GM21367 (cell line): ENCODE data around the gene IRAG1.

Experiments
- ATAC-seq: cut with Tn5 transposase; IDR thresholded peaks from one replicate; pipeline ENCODE4 v1.9.1; 2021; ENCODE audit not compliant: unreplicated experiment

The IRAG1 gene

GRCh38 chr11:10670099-10670498 is 23.5 kb downstream of the IRAG1 start:
- ATAC-seq, result no peak

DNA sequence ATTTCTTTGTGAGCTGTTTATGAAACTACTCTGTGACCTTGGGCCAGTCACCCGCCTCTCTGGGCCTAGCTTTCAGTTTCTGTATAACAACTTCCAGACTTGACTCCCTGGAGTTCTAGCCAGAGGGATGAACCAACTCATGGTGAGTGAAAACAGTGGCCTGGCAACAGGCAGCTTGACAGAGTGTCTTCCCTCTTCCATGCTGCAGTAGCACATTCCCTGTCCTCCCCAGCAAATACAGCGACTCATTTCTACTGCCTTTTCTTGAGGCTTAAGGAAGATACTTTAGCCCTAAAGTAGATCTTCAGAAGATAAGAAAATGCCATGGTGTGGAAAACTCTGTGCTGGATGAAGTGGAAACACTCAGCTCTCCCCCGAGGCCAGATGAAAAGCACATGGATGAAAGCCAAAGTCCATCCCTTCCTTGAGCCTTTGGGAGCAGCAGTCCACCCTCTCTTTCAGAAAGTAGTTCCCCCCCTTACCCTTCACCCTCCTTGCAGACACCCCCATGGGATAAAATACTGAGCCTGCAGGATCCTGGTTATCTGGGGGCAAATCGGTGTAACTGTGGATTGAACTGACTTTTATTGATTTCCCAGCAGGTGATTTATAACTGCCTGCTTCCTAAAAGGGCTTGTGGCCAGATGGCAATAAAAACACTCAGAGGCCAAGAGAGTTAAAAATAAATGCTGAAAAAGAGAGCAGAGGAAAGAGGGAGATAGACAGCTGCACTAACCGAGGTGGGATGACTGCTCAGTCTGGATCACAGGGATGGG is 24.1 kb downstream of the IRAG1 start:
- no peak for ATAC-seq

GRCh38 chr11:10667521-10667885 is 26.1 kb downstream of the IRAG1 start:
- ATAC-seq, result no peak

DNA sequence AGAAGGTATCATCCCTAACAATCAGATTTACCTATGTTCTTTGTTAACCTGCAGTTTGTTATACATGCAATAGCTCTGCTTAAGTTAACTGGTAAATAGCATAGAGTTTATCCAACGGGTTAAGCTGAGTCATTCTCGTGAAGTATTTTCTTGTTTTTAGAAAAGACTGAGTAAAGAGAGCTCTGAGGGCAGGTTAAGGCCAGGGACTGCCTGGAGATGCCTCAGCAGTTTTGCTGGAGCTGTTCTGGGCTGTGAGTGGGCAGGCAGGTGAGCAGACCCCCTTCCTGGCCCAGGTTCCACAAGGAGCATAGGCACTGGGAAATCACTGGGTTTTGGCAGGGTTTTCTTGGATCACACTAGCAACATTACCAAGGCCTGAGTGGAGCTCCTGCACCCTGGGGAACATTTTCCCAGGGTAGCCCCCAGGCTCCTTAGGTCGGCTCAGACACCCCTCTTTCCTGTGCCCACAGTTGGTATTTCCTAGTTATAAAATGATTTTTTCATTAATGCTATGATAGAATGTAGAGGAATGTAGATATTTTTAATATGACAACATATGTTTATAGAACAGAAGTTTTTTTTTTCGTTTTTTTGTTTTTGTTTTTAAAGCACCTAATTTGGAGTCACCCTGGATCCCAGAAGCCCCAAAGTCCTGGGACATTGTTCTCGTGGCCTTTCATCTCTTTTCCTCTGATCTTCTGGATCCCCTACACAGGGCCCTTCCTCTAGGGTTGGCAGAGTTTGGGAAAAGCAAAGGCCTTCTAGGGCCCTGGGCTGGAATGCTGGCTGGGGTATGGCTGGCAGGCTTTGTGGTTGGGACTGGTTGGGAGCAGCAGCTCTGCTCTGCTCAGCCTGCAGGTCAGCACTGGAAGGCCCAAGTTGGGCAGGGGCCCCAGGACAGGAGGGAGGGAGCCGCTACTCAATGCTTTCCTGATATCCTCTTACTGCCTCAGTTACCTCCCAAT is 26.7 kb downstream of the IRAG1 start:
- no peak for ATAC-seq

- no peak for ATAC-seq
These were observed 29.1 kb downstream of the IRAG1 start for GRCh38 chr11:10664496-10664895.

- ATAC-seq, result no peak
These were observed 29.6 kb downstream of the IRAG1 start for GRCh38 chr11:10663990-10664389.

DNA sequence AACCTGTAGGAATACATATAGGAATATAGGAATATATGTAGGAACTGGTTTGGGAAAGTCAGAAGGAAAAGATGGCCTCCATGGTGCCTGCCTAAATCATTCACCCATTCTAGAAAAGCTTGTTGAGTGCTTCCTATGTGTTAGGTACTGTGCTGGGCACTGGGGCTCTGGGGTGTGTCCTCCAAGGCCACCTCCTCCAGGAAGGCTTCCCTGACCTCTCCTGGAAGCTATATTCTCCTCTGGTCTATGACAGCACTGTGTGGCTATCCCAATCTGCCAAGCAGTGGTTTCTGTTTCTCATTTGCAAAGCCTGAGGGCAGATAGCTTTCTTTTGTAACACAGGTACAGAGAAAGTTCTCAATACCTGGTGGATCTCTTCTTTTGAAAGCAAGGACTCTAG is 30.2 kb downstream of the IRAG1 start:
- ATAC-seq, result no peak

- ATAC-seq, result no peak
These were observed 33.2 kb downstream of the IRAG1 start for GRCh38 chr11:10660323-10660722.

GRCh38 chr11:10659339-10660216 is 34.0 kb downstream of the IRAG1 start:
- ATAC-seq, result no peak

GRCh38 chr11:10658621-10659338 is 34.8 kb downstream of the IRAG1 start:
- ATAC-seq, result no peak

DNA sequence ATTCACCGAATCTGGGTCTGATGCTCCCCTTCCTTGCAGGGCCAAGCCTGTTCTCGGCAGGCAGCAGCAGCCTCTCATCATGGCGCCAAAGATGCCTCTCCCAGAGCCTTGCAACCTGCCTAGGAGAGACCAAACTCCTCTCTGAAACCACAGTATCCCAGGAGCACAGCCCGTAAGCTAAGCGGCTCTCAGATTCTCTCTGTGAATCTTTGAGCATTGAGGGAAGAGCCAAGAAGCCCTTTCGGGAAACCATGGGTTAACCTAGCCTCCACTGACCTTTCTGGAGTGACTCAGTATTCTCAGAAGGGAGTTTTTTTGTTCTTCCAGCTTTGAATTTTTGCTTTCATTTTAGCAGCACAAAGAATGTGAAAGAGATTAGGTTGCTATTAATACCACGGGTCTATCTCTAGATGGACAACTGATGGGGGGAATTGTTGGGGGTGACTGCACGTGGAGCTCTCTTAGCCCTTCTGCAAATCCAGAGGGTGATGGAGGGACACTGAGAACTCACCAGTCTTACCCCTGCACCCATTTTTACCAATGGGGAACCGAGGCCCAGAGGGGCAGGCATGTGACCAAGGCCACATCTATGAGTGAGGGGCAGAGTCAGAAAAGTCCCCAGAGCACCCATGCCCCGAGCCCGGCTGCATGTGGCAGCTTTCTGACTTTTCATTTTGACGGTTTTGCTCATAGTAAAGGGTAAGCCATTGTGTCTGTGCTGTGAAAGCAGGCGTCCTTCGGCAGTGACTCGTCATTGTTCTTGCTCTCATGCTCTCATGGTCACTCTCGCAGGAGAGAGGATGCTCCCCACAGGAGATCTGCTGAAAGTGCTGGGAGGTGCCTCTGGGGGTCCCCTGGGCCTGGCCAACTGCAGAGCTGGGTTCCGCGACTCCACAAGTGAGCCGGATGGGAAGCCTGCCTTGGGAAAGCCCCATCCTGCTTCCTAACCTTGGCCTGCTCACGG is 36.0 kb downstream of the IRAG1 start:
- ATAC-seq, result no peak

GRCh38 chr11:10655943-10656576 is 37.5 kb downstream of the IRAG1 start:
- no peak for ATAC-seq

DNA sequence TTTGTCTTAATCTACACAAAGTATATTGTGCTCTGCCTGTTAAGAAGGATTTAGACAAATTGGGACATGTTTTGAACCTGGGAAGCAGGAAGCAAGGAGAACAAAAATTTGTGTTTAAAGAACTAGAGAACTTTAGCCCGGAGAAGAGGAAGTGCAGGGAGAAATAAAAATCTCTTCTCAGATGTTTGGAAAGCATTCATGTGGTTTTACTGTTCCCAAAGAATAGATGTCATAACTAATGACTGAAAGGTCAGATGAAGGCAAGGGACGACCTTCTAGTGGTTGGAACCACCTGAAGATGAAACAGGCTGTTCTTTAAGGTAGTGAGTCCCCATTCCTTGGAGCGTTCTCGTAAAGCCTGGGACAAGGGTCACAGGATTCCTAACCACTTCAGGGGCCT is 38.3 kb downstream of the IRAG1 start:
- ATAC-seq, result no peak

DNA sequence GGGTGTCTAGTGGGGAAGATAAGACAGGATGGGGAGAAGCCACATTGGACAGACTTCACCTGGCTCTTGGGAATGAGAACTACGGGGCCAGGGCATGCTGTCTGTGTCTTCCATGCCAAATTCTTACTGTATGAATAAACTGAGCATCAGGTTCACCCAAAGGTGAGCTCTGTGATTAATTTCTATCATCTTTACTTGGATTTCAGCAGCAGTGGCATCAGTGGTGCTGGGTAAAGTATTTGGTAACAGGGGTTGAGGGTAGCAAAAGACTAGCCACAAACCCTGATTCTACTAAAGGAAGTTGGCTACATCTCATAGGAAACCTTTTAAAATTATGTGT is 38.8 kb downstream of the IRAG1 start:
- ATAC-seq, result no peak

- ATAC-seq, result peak; percentile 37
These were observed 39.4 kb downstream of the IRAG1 start for GRCh38 chr11:10653946-10654810.

DNA sequence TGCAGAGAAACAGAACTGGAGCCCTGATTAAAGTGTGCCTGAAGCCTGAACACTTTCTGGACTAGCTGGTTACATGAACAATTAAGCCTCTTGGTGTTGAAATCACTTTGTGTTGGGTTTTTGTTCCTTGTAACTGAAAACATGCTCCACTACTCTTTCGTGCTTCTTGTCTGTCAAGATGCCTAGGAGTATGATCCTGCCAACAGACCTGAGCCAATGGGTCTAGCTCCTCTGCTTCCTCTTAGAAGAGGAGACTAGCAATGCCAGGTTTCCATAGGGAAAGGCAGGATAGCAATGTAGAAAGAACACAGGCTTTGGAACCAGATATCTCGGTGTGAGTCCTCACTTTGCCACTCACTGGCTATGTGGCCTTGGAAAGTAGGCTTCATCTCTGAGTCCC is 40.3 kb downstream of the IRAG1 start:
- no peak for ATAC-seq

DNA sequence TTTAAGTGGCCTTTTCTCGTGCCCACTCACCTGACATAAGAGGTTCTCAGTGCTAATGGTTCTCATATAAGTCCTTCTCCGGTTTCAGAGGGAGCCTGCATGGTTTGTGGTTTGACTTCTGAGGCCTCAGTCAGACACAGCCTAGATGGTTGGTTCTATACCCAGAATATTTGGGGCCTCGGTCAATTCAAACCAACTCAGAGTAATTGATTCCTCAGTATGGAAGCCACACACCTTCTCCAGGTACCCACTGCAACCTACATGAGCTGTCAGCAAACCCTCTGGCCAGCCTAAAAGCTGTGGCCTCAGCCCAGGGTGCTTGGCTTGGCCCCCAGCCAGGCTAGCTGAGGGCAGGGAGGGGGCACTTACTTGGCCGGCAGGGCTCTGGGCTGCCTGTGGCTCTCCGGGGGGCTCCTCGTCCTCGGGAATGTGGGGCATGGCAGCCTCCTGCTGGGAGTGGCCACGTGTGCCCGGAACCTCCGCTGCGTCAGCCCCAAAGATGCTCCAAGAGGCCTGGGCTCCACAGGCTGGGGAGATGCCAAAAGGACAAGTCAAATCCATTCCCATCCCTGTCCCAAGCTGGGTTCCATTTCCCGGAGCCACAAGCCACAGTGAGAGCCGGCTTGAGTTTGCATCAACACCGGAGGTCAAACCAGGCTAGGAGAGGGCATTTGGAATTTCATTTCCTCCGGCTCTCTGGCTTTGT is 41.7 kb downstream of the IRAG1 start:
- ATAC-seq, result no peak
